PC-9 (cell line): ENCODE measurements around the gene CBFA2T3.

Experiments
- CTCF ChIP-seq: fragments of 200-600 bp; sonication (generic); conservative IDR thresholded peaks from 2 replicates; pipeline ENCODE4 v1.6.1; 2017; ENCODE audit warnings: mixed run types, antibody characterized with exemption, mild to moderate bottlenecking, moderate library complexity
- EZH2 ChIP-seq: fragments of 200-600 bp; sonication (generic); IDR thresholded peaks from 2 replicates; pipeline ENCODE4 v1.8.0; 2017; ENCODE audit warnings: antibody characterized with exemption, low read depth

- no peak for TF ChIP-seq CTCF
- TF ChIP-seq EZH2, result no peak
Measured at GRCh38 chr16:88974080-88974915, 2.7 kb downstream of the CBFA2T3 start.
